ENCODE results near the gene MACROD2. TPM values are rescaled to one million over a fixed set of nuclear protein-coding genes. Genes with fewer than 3 reads are reported as not detected.

The MACROD2 gene
- total RNA-seq, 1 experiment from 2014 or later, result not detected

DNA sequence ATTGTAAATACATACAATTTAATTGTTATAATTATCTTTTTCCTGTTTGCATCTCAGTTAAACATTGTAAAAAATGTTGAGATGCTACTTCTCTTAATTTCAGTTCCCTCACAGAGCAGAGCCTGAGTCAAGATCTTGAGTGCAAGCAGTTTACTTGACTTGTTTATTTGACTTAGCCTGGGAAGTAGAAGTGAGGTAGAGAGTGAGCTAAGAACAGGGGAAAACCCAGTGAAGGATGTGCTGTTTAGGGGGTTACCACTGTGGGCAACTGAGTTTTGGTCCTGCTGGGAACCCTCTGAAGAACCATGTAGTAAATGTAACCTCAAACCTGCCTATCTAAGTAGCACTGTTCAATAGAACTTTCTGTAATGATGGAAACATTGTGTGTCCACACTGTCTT, 837.3 kb downstream of the MACROD2 start:
- no peak for DNase-seq (ENCODE audit: low read depth in 1 of 2, low spot score in 2 of 2)
- no peaks in the 10 kb centered on the region for H3K9me3 ChIP-seq (replicated peaks)
- H3K4me1 ChIP-seq (replicated peaks), result no peaks in the 10 kb centered on the region
- no peak overlapping the region for H3K27ac ChIP-seq
- H3K4me3 ChIP-seq, result no peak overlapping the region
- H3K27me3 ChIP-seq (replicated peaks), result no peaks in the 10 kb centered on the region
- no peaks in the 10 kb centered on the region for H3K36me3 ChIP-seq

DNA sequence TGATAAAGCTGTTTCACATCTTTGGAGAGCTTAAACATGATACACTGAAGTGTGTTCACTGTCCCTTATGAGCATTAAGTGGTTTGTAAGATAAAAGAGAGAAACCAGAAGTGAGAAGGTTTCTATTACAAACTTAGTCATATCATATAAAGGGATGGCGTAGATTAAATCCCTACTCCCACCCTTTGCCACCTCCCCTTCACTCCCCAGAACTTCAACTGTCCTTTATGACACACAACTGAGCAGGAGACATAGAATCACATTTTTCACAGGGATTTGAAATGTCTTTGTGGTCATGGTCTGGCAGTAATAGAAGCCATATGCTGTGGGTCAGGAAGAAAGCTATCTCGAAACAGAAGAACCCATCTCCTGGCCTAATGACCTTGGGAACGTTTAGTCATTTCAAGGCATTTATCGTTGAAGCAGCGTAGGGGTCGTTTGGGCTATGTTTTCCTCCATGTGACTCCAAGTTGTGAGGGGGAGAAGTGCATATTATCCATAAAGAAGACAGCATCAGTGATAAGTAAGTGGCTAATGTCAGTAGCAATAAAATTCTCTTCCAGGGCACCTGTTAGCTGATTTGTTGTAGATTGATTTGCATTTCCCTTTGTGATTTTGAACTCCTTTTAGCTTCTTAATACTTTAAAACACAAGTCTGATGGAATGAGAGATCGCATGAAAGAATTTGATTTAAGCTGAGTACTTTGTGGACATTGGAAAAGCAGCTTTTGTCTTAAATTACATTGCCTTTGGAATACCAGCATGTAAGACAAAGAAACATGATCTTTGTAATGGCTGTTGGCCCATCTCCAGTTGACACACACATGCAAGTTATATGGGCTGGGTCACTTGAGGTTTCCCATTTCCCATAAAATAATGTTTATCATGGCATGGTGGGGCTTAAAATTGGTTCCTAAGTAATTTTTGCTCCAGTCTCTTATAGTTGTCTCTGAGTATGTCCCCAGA, 843.6 kb downstream of the MACROD2 start:
- DNase-seq (ENCODE audit: low read depth in 1 of 2, low spot score in 2 of 2), result no peak
- H3K4me3 ChIP-seq, result no peak overlapping the region
- H3K4me1 ChIP-seq (replicated peaks), result no peaks in the 10 kb centered on the region
- H3K36me3 ChIP-seq, result no peaks in the 10 kb centered on the region
- no peak overlapping the region for H3K27ac ChIP-seq
- no peaks in the 10 kb centered on the region for H3K27me3 ChIP-seq (replicated peaks)
- no peaks in the 10 kb centered on the region for H3K9me3 ChIP-seq (replicated peaks)

DNA sequence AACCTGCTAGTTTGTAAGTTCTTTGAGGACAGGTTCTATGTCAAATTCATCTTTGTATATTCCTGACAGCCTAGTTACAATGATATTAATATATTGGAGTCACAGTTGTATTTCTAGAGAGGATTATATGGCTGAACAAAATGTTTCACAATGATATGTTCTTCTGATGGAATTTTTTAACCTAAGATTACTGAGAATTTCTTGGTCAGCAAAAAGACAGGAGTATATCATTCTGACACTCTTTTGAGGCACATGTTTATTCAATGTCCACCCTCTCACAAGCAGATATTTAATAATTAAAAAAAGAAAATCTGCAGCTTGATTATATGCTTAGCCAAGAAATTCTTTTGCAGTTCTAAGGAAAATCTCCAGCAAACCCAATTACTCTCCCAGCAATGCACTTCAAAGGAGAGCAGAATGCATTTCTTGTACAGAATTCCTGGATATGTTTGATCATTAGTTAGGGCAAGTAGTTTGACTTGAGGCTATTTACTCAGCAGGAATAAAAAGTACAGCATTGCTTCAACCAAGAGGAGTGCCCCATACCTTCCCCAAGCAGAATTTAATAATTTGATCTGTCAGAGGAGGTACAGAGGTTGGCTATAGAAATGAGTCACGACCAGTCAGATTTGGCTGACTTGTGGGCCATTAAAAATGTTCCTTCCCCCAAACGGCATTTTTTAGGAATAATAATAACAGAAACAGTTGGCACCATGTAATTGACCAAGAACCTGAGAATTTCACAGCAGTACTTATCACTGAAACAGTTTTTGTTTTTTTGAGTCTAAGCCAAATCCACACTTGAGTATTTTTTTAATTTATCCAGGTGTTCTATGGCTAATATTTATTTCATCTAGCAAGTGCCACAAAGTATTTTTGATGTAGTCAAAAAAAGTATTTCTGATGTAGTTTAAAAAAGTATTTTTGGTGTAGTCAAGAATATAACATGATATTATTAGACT, 850.2 kb downstream of the MACROD2 start:
- DNase-seq (ENCODE audit: low read depth in 1 of 2, low spot score in 2 of 2), result no peak
- H3K36me3 ChIP-seq, result no peaks in the 10 kb centered on the region
- no peaks in the 10 kb centered on the region for H3K27me3 ChIP-seq (replicated peaks)
- H3K27ac ChIP-seq, result no peak overlapping the region
- no peak overlapping the region for H3K4me3 ChIP-seq
- H3K4me1 ChIP-seq (replicated peaks), result no peaks in the 10 kb centered on the region
- no peaks in the 10 kb centered on the region for H3K9me3 ChIP-seq (replicated peaks)

DNA sequence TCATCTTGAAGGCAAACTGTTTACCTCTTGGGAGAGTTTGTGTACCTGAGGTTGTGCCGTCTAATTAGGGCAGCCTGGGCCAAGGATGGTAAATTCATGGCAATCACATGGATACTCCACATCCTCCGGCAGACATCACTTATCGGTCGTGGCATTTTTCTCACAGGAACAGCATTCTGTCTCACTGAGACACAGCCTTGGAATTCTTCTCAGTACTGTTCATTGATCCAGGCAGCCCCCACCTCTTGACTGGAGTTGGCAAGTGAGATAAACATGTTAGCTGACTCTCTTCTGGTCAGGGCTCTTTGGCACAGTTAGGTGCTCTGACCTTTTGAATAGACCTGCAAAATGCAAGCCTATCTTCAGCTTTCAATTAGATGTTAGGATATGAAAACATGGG, 853.5 kb downstream of the MACROD2 start:
- Histone ChIP-seq H3K36me3 (no peaks in the 10 kb centered on the region), H3K27me3 (replicated peaks) (no peaks in the 10 kb centered on the region), H3K4me3 (no peak overlapping the region), H3K4me1 (replicated peaks) (no peaks in the 10 kb centered on the region), H3K27ac (no peak overlapping the region), H3K9me3 (replicated peaks) (no peaks in the 10 kb centered on the region)
- no peak for DNase-seq (ENCODE audit: low read depth in 1 of 2, low spot score in 2 of 2)

DNA sequence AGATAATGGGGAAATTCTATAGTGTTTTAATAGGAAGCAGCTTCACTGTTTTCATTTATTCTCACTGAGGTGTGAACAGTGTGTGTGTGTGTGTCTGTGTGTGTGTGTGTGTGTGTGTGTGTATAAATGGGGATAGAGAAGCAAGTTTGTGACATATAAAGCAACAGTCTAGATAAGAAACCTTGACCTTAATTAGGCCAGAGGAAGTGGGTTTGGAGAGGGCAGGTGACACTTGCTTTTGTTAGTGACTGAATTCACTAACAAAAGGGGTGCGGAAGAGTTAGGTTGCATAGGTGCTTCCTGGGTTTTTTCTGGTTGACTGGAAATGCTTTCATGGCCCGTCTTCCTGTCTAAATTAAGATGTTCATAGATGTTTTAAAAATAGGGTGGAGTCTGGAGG, 857.8 kb downstream of the MACROD2 start:
- Histone ChIP-seq H3K27me3 (replicated peaks) (no peaks in the 10 kb centered on the region), H3K4me1 (replicated peaks) (no peaks in the 10 kb centered on the region), H3K27ac (no peak overlapping the region), H3K4me3 (no peak overlapping the region), H3K9me3 (replicated peaks) (no peaks in the 10 kb centered on the region), H3K36me3 (no peaks in the 10 kb centered on the region)
- DNase-seq (ENCODE audit: low read depth in 1 of 2, low spot score in 2 of 2), result no peak

DNA sequence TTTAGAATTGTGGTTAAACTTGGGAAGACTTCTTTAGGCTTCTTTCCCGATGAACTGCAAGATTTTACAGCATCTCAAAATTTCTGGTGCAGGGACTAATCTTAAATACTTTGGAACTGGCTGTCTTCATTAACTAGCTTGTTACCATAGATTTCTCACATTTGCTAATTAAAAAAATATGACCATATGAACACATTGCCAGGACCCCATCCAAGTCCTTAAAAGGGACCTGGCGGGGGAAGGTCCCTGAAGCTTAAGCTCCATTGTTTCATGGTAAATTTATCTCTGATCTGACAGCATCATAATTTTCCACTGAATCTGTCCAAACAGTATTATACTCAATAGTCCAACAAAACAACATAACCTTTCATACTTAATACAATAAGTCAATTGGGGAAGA, 859.9 kb downstream of the MACROD2 start:
- Histone ChIP-seq H3K36me3 (no peaks in the 10 kb centered on the region), H3K4me1 (replicated peaks) (no peaks in the 10 kb centered on the region), H3K27me3 (replicated peaks) (no peaks in the 10 kb centered on the region), H3K27ac (no peak overlapping the region), H3K9me3 (replicated peaks) (no peaks in the 10 kb centered on the region), H3K4me3 (no peak overlapping the region)
- no peak for DNase-seq (ENCODE audit: low read depth in 1 of 2, low spot score in 2 of 2)

DNA sequence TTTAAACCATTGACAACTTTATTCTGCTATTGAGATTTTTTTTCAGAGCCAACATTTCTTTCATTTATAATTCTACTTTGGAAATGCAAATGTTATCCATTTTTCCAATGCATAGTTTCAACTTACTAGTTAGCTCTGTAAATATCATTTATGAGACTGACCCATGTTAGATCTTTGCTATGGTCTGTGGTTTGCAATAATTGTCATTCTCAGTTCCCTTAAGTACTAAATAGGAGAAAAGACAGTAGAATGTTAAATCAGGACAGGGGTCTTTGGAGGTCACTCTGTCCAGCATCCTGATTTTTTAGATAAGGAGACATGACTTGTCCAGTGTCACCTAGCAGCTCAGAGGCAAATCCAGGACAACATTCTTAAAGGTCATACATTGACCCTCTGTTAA, 864.3 kb downstream of the MACROD2 start:
- no peak for DNase-seq (ENCODE audit: low read depth in 1 of 2, low spot score in 2 of 2)
- Histone ChIP-seq H3K4me1 (replicated peaks) (no peaks in the 10 kb centered on the region), H3K4me3 (no peak overlapping the region), H3K27me3 (replicated peaks) (no peaks in the 10 kb centered on the region), H3K27ac (no peak overlapping the region), H3K9me3 (replicated peaks) (peaks cover 4% of the 10 kb centered on the region; the same call in 1 of the 2 replicates), H3K36me3 (no peaks in the 10 kb centered on the region)

DNA sequence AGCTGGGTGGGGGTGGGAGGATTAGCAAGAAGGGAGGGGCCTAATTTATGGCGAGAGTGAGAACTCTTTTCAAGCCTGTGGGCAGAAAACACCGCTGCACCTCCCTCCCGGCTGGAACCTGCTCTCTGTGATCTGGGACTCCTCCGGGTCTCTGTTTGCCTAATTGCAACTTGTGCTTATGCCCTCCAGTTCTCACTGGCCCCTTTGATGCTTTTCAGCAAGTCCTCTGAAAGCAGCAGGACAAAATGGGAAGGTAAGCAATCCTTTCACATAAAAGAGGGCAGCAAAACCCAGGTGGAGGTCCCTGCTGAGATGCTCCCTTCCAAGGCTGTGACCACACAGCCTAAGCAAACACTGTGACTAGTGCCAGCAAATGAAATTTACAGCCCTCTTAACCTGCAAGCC, 865.1 kb downstream of the MACROD2 start:
- Histone ChIP-seq H3K9me3 (replicated peaks) (peaks cover 4% of the 10 kb centered on the region; the same call in 1 of the 2 replicates), H3K27me3 (replicated peaks) (no peaks in the 10 kb centered on the region), H3K4me1 (replicated peaks) (no peaks in the 10 kb centered on the region), H3K36me3 (no peaks in the 10 kb centered on the region), H3K27ac (no peak overlapping the region), H3K4me3 (no peak overlapping the region)
- DNase-seq (ENCODE audit: low read depth in 1 of 2, low spot score in 2 of 2), result no peak

DNA sequence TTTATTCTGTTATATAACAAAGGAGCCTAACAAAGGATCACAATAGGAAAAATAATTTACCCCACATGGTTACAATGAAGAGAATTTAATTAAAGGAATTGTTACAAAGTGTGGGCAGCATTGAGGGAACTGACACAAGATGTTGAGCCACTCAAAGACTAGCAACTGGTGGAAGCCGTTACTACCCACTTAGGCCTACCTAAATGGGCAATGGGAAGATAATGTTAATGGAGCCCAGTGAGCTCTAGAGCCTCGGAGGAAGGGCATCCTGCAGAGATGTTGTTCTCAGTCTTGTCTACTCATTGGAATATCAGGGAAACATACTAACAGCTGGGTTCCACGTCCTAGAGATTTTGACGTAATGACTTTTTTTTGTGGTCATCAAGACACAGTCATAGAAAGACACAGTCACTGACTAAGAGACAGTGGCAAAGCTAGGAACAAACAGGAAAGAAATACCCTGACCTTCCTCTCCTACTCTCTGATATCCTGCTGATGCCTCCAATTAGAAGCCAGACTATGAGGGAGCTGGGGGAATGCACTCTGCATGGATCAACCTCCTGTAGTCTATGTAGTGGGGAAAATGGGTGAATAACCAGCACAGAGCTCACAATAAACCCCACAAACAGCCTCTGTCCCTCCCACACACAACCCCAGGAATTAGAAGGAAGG, 865.8 kb downstream of the MACROD2 start:
- H3K4me3 ChIP-seq, result no peak overlapping the region
- H3K27me3 ChIP-seq (replicated peaks), result no peaks in the 10 kb centered on the region
- H3K4me1 ChIP-seq (replicated peaks), result no peaks in the 10 kb centered on the region
- H3K27ac ChIP-seq, result no peak overlapping the region
- H3K9me3 ChIP-seq (replicated peaks), result peaks cover 4% of the 10 kb centered on the region; the same call in 1 of the 2 replicates
- no peaks in the 10 kb centered on the region for H3K36me3 ChIP-seq
- DNase-seq (ENCODE audit: low read depth in 1 of 2, low spot score in 2 of 2), result no peak

DNA sequence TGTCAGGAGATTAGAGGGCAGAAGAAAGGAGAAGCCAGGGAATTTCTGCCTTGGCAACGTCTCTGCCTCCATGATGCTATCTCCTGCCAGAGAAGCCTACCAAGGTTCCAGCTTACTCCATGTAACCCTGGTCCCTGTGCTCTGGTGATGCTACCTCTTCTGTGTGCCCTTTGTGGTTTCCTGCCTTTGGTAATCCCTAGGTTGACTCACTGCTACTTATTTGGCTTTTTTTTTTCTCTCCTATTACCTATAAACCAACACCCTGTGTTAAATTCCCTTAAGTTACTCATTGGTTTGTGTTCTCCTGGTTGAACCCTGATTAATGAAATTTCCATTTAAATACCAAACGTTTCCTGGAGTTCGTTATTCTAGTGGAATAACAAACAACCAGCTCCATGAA, 869.9 kb downstream of the MACROD2 start:
- H3K27me3 ChIP-seq (replicated peaks), result no peaks in the 10 kb centered on the region
- H3K9me3 ChIP-seq (replicated peaks), result peaks cover 4% of the 10 kb centered on the region
- H3K27ac ChIP-seq, result no peak overlapping the region
- H3K4me3 ChIP-seq, result no peak overlapping the region
- H3K36me3 ChIP-seq, result no peaks in the 10 kb centered on the region
- no peak for DNase-seq (ENCODE audit: low read depth in 1 of 2, low spot score in 2 of 2)
- H3K4me1 ChIP-seq (replicated peaks), result no peaks in the 10 kb centered on the region

DNA sequence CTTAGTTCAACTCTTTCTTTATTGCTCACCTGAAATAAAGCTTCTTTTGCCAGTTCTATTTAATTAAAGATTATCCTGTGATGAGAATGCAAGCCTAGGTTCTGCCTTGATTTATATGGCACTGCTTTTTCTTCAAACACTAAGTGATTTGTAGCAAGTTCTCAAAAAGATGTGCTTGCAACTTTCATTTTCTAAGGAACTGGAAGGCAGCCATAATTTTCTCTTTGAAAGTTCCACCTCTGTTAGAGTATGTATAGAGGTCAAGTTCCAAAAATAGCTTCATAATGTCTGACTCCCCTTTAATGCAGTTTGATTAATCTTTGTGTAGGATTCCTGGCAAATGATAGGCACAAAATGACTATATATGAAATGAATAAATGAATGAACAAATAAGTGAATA, 870.4 kb downstream of the MACROD2 start:
- DNase-seq (ENCODE audit: low read depth in 1 of 2, low spot score in 2 of 2), result no peak
- peaks cover 4% of the 10 kb centered on the region for H3K9me3 ChIP-seq (replicated peaks)
- H3K36me3 ChIP-seq, result no peaks in the 10 kb centered on the region
- H3K27me3 ChIP-seq (replicated peaks), result no peaks in the 10 kb centered on the region
- no peak overlapping the region for H3K4me3 ChIP-seq
- H3K27ac ChIP-seq, result no peak overlapping the region
- no peaks in the 10 kb centered on the region for H3K4me1 ChIP-seq (replicated peaks)

DNA sequence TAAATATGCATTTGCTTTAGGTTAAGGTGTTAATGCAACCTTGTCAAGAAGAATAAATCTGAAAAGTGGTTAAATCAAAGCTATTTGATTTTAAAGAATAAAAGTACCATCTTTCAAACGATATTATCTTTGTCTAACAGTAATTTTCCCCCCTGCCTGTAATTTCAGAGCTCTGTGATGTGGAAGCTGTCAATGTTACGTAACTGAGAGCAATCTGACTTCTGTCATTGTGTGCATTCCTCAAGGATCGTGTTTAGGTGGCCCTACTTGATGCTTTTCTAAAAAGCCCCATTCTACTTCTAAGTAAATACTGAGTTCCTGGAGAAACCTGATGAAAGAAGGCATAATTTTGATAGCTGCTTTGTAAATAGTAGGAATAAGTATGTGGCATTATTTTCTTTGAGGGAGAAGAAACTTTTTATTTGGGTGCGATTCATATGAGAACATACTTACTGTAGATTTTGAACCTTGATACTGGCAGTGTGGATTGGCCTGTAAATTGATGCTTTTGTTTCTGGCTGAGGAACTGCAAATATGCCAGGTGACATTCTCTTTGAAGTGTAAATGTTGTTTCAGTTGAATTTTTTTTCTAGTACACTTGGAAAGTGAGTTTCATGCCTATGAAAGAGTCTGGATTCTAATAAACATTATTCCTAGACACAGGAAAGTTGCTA, 871.7 kb downstream of the MACROD2 start:
- Histone ChIP-seq H3K36me3 (no peaks in the 10 kb centered on the region), H3K4me3 (no peak overlapping the region), H3K27ac (no peak overlapping the region), H3K9me3 (replicated peaks) (peaks cover 4% of the 10 kb centered on the region), H3K27me3 (replicated peaks) (no peaks in the 10 kb centered on the region), H3K4me1 (replicated peaks) (no peaks in the 10 kb centered on the region)
- DNase-seq (ENCODE audit: low read depth in 1 of 2, low spot score in 2 of 2), result no peak
